ENCODE data around the gene RNU6-1. TPM values are rescaled to one million over a fixed set of nuclear protein-coding genes. Genes with fewer than 3 reads are reported as not detected.
A peak's percentile ranks its signal among the peaks of the same experiment; 100 is the strongest.

The RNU6-1 gene
- total RNA-seq, 1 donor from 2014 or later: not detected

DNA sequence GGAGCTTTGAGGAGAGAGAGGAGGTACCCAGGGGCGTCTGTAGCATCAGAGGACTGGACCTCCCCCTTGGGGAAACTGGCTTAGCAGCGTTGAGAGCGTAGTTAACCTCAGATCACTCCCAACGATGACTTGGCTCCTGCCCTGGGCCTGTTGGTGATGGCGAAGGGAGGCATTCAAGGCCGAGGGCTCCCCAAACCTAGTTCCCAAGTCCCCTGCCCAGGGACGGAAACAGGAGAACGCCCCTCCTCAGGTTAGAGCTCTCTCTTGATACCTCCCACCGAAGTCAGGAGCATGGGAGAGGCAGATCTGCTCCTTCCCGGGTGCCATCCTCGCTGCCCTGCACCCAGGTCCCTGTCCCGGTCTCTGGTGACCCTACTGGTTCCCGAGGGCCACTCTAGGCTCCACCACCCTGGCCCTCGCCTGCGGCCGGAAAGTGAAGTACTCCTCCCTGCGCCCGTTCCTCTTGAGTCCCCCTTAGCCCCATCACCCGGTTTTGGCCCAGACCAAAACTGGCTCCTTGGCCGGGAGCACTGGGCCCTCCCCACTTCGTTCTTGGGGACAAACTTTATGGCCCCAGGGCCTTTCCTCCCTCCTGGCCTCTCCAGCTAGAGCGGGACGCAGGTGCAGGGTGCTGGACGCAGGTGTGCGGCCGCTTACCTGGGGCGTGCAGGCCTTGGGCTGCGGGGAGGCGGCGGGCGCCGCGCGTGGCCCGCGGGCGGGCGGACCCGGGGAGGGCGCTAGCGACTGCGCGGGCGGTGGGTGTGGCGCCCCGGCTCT, 17.1 kb downstream of the RNU6-1 start:
- Mint-ChIP-seq H3K4me1 (peaks cover 28% of the 10 kb centered on the region), H3K36me3 (ENCODE audit: low read depth) (no peaks in the 10 kb centered on the region), H3K27ac (ENCODE audit: unreplicated experiment) (no peak overlapping the region), H3K9me3 (no peaks in the 10 kb centered on the region), H3K4me3 (peak overlapping the region; percentile 59), H3K27me3 (ENCODE audit: low read depth) (peaks cover 83% of the 10 kb centered on the region)
- TF ChIP-seq, protein P1, sequence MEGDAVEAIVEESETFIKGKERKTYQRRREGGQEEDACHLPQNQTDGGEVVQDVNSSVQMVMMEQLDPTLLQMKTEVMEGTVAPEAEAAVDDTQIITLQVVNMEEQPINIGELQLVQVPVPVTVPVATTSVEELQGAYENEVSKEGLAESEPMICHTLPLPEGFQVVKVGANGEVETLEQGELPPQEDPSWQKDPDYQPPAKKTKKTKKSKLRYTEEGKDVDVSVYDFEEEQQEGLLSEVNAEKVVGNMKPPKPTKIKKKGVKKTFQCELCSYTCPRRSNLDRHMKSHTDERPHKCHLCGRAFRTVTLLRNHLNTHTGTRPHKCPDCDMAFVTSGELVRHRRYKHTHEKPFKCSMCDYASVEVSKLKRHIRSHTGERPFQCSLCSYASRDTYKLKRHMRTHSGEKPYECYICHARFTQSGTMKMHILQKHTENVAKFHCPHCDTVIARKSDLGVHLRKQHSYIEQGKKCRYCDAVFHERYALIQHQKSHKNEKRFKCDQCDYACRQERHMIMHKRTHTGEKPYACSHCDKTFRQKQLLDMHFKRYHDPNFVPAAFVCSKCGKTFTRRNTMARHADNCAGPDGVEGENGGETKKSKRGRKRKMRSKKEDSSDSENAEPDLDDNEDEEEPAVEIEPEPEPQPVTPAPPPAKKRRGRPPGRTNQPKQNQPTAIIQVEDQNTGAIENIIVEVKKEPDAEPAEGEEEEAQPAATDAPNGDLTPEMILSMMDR (conservative IDR thresholded peaks at IDR 0.05): no peak
- DNase-seq (ENCODE audit: low read depth, low spot score): no peak

DNA sequence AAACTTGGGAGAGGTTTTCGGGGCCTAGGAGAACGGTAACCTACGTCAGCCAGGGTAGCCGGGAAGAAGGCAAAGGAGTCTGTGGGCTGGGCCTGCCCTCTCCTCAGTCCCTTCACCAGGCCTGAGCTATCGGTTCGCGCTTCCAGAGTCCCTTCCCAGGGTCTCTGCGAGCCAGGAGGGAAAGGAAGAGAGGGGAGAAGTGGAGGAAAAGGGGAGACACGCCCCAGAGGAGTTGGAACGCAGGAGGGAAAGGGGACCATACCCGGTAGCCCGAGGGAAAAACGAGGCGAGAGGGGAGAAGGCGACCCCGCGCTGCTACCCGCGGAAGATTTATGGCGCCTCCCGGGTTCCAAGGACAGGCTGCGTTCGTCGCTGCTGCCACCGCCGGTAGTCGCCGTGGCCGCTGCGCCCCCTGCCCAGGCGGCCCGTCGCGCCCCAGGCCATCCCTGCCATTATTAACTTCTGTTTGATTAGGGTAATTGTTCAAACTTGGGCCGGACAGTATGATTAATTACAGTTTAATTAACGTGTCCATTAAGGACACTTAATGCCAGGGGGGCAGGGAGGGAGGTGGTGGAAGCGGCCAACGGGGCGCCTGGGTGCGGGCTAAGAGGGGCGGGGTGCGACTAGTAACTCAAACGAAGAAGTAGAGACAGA, 17.9 kb downstream of the RNU6-1 start:
- peaks cover 28% of the 10 kb centered on the region for H3K4me1 Mint-ChIP-seq
- H3K27ac Mint-ChIP-seq (ENCODE audit: unreplicated experiment): no peak overlapping the region
- H3K36me3 Mint-ChIP-seq (ENCODE audit: low read depth): no peaks in the 10 kb centered on the region
- DNase-seq (ENCODE audit: low read depth, low spot score): no peak
- H3K27me3 Mint-ChIP-seq (ENCODE audit: low read depth): peaks cover 89% of the 10 kb centered on the region
- peak overlapping the region; percentile 59 for H3K4me3 Mint-ChIP-seq
- H3K9me3 Mint-ChIP-seq: no peaks in the 10 kb centered on the region
- TF ChIP-seq, protein P1 (conservative IDR thresholded peaks at IDR 0.05): no peak

DNA sequence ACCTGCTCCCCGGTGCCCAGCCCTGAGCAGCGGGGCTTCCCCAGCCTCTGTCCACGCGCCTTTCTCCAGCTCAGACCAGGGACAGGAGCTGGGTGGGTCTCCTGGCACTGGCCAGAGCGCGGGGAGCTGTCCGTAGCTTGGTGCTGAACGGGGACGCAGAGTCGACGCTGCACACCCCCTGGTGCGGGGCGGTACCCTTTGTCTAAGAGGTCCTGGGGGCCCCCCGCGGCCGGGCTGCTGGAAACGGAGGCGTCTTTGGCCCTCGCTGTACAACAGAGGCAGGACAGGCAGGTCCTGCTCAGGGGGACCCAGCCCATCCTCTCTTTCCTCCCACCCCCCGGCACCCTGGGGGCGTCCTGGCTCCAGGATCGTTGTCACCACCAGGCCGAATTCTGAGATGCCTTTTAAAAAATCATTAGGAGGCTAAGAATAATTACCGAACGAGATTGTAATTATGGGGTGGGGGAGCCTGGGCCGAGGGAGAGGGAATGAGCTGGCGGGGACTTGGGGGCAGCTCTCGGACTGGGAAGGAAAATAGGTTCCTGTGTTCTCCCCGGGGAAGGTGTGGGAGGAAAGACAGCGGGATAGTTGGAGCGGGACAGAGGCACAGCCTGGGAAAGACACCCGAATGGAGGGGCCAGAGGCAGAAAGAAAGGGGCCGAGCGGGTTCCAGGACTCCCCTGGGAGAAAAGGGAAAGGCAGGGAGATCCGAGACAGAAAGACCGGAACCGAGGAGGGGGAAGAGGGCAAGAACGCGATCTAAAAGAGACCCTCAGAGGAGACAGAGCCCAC, 18.7 kb downstream of the RNU6-1 start:
- Mint-ChIP-seq H3K27me3 (ENCODE audit: low read depth) (peaks cover 93% of the 10 kb centered on the region), H3K4me1 (peaks cover 25% of the 10 kb centered on the region), H3K27ac (ENCODE audit: unreplicated experiment) (no peak overlapping the region), H3K9me3 (no peaks in the 10 kb centered on the region), H3K36me3 (ENCODE audit: low read depth) (peaks cover 4% of the 10 kb centered on the region), H3K4me3 (peak overlapping the region; percentile 59)
- DNase-seq (ENCODE audit: low read depth, low spot score): peak; percentile 67
- TF ChIP-seq, protein P1 (conservative IDR thresholded peaks at IDR 0.05): no peak

DNA sequence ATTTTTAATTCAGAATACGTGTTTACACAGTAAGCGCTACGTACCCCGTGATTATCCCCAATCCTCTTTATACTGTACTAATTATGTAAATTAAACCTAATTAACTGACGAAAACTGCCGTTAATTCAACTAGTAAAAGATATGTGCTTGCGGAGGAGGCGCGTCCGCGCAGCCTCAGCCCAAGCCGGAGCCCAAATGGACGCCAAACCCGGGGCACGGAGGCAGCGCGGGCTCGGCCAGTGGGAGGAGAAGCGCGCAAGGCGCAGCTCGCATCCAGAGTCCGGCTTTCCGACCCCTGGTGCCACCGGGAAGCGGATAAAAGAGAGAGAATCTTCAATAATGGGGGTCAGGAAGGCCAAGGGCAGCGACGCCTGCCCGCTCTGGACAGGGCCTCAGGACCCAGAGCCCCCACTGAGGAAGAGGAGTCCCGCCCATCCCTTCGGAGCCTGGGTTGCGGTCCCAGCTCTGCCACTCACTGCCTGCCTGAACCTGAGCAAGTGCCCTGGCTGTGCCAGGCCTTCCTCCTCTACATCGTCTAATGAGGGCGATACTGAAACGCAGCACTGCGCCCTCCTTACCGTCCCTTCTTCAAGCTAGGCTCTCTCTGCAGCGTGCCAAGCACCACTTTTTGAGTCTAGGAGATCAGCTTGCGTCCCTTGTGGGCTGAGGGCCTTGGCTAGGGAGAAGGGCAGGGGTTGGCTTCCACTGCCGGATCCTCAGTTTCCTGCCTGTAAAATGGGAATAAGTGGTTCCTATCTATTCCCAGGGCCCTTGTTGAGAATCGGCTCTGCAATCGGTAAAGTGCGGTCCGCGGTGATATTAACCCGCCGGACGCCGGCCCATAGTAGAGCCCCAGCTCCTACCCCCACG, 19.5 kb downstream of the RNU6-1 start:
- Mint-ChIP-seq H3K4me1 (peaks cover 21% of the 10 kb centered on the region), H3K36me3 (ENCODE audit: low read depth) (peaks cover 4% of the 10 kb centered on the region), H3K27ac (ENCODE audit: unreplicated experiment) (no peak overlapping the region), H3K4me3 (no peak overlapping the region), H3K9me3 (no peaks in the 10 kb centered on the region), H3K27me3 (ENCODE audit: low read depth) (peaks cover 84% of the 10 kb centered on the region)
- TF ChIP-seq, protein P1 (conservative IDR thresholded peaks at IDR 0.05): no peak
- DNase-seq (ENCODE audit: low read depth, low spot score): no peak

DNA sequence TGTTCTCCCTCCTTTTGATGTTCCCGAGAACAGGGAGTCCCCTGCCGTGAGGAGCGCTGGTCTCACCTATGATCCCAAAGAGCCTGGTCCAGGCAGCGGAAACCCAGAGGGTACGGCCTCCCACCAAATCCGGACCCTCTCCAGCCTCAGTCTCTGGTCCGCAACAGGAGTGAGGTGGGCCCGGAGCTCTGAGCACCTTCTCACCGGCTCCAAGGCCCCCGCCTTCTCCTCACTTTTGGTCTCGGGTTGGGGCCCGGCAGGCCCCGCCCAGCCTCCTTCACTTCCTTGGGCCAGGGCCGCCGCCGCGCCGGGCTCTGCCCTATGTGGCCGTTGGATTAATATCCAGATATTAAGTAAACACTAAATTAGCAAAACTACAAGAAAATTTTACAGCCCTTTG, 20.2 kb downstream of the RNU6-1 start:
- TF ChIP-seq, protein P1 (conservative IDR thresholded peaks at IDR 0.05): no peak
- DNase-seq (ENCODE audit: low read depth, low spot score): no peak
- H3K4me3 Mint-ChIP-seq: no peak overlapping the region

More for the DNA sequence above, 20.2 kb downstream of the RNU6-1 start:
- Mint-ChIP-seq H3K36me3 (ENCODE audit: low read depth) (peaks cover 4% of the 10 kb centered on the region), H3K9me3 (no peaks in the 10 kb centered on the region), H3K27ac (ENCODE audit: unreplicated experiment) (no peak overlapping the region), H3K27me3 (ENCODE audit: low read depth) (peaks cover 77% of the 10 kb centered on the region), H3K4me1 (peaks cover 21% of the 10 kb centered on the region)
